Measurements from ENCODE around the gene SPINK4.

The SPINK4 gene

GRCh38 chr9:33228606-33229005 lies 11.4 kb upstream of the SPINK4 start:
- in situ Hi-C loops (cut with MboI; ENCODE audit: low sequenced_read_pairs), result loop anchor here (5.0 kb wide), 1 partner anchor 146 kb away; no protein-coding TSS in a partner anchor

DNA sequence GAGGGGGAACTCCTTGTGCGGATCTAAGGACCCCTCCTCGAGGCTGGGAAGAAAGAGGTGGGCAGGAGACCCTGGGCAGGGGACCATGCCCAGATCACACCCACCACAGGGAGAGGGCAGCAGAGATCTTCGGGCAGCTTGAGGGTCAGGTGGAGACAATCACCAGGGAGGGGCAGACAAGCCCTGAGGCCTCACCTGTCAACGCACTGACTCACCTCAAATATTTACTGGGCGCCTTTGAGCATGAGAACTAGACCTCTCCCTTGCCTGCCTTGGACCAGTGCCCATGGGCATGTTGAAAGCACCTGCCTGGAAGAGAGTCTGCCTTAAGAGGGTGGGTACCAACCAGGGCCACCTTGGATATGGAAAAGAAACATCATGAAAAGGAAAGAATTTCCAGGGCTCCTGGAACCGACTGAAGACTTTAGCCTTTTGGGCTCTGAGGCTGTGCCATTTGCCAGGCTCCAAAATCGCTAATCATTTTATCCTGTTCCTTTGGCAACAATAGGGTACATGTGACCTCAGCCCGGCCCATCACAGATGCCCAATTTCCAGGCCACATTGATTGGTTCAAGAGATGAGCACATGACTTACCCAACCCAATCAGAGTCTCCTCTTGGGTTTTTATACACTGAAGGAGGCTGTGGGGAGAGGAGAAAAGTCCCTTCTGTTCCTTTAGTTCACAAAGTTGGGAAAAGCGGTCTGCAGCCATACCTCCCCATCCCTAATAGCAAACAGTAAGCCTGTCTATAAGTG lies 10.4 kb upstream of the SPINK4 start:
- in situ Hi-C loops (cut with MboI; ENCODE audit: low sequenced_read_pairs), result loop anchor here (5.0 kb wide), 1 partner anchor 147 kb away; no protein-coding TSS in a partner anchor

GRCh38 chr9:33230756-33231622 lies 9.0 kb upstream of the SPINK4 start:
- in situ Hi-C loops (cut with MboI; ENCODE audit: low sequenced_read_pairs), result no loop called here

DNA sequence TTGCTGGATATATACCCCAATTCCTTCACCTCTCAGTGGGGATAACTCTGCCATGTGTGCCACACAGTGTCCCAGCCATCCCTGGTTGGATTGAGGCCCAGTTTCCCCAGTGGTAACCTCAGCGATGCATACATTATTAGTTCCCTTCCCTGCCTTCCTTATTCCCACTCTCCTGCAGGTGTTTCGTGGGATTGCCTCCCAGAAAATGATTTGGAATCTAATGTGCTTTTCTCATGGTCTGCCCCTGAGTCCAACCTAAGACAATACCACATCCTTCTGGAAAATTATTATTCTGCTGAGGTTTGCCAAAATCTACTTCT lies 8.4 kb upstream of the SPINK4 start:
- in situ Hi-C loops (cut with MboI; ENCODE audit: low sequenced_read_pairs), result no loop called here

- in situ Hi-C loops (cut with MboI; ENCODE audit: low sequenced_read_pairs), result no loop called here
Measured at GRCh38 chr9:33232815-33233214, 7.2 kb upstream of the SPINK4 start.

DNA sequence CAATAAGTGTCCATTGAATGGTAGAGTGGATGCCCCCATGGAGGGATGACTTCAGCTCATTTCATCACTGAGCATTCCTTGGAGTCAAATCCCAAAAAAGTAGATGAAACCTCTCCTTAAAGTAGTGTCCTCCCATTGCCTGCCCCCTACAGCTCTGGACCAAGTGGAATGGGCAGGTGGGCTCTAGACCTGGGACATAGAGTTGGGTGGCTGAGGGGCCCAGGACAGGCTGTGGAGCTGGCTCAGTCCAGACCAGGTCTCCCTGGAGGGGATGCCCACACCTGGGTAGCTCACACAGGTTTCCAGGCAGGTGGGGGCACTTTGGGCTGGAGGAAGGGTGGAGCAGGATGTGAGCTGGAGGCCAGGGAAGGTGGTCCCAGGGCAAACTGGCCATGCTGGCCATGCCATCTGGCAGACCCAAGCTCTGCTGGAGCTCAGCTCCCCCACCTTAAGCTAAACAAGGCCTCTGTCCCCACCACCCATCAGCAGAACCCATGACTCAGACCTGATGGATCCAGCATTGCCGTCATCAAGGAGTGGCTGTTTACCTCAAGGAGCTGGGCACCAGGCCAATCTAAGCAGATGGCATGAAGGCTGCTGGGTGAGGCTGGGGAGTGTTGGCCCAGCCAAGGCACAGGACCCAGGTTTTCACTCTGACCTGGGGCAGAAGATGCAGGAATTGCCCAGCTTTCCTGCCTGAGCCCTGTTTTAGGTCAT lies 6.2 kb upstream of the SPINK4 start:
- in situ Hi-C loops (cut with MboI; ENCODE audit: low sequenced_read_pairs), result no loop called here

- in situ Hi-C loops (cut with MboI; ENCODE audit: low sequenced_read_pairs), result no loop called here
Measured at GRCh38 chr9:33234511-33235467, 5.2 kb upstream of the SPINK4 start.

- in situ Hi-C loops (cut with MboI; ENCODE audit: low sequenced_read_pairs), result no loop called here
Measured at GRCh38 chr9:33236571-33236970, 3.4 kb upstream of the SPINK4 start.

- in situ Hi-C loops (cut with MboI; ENCODE audit: low sequenced_read_pairs), result no loop called here
Measured at GRCh38 chr9:33241298-33241697, 1.3 kb downstream of the SPINK4 start.

- in situ Hi-C loops (cut with MboI; ENCODE audit: low sequenced_read_pairs), result no loop called here
Measured at GRCh38 chr9:33242609-33243134, 2.7 kb downstream of the SPINK4 start.

GRCh38 chr9:33244137-33244784 lies 4.3 kb downstream of the SPINK4 start:
- in situ Hi-C loops (cut with MboI; ENCODE audit: low sequenced_read_pairs), result no loop called here

DNA sequence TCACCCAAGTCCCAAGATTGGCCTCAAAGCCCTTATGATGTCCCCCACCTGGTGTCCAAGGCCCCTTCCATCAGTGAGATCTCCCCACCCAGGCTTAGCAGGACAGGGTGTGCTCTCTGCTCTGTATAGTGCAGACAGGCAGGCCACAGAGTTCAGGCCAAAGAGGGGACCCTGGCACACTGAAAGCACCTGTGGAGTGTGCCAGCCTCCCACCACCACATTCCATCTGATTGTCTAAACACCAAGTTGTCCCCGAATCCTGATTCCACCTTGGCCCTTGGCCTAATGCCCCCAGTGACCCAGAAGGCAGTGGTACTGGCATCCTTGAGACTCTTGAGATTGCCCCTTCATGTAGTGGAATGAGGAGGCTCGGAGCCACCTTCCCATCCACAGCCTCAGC lies 5.4 kb downstream of the SPINK4 start:
- in situ Hi-C loops (cut with MboI; ENCODE audit: low sequenced_read_pairs), result no loop called here

DNA sequence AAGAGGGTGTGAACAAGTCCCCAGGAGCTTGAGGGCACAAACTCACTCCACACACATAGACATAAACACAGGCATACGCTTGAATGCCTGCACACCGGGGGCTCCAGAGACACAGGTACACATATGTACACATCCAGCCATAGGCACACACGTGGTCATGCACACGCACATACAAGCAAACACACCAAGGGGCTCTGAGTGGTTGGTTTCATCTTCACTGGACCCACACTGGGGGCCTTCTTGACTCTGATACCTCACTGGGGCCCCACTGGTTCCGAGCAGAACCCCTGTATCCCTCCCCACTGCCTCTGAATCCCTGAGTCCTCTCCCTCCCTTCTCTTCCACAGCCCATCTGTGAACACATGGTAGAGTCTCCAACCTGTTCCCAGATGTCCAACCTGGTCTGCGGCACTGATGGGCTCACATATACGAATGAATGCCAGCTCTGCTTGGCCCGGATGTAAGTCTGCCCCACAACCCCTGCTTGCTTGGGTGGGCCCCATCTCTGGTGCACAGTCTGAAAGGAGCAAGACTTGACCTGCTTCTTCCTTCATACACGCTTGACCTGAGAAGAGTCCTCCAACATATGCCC lies 6.4 kb downstream of the SPINK4 start:
- in situ Hi-C loops (cut with MboI; ENCODE audit: low sequenced_read_pairs), result no loop called here

- in situ Hi-C loops (cut with MboI; ENCODE audit: low sequenced_read_pairs), result no loop called here
Measured at GRCh38 chr9:33248606-33249005, 8.6 kb downstream of the SPINK4 start.

DNA sequence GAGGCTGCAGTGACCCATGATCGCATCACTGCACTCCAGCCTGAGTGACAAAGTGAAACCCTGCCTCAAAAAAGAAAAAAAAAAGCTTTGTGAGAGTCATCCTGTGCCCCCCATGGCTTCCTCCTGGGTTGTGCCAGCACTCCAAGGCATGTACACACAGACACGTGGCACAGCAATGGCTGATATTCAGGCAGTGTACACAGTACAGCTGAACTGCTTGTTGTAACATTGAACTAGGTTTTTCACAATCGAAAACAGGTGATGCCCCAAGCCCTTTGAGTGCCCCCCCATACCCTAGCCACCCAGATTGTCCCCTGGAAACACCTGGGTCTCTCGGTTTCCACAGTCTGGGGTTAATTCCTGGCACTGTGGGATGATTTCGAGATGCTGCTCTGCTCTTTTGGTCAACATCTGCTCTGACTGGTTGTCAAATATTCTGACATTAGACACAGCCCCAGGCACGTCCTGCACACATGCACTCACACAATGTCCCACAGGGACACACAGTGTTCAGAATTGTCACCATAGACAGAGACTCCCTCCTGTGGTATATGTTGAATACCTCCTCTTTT lies 9.2 kb downstream of the SPINK4 start:
- in situ Hi-C loops (cut with MboI; ENCODE audit: low sequenced_read_pairs), result no loop called here

GRCh38 chr9:33249983-33250382 lies 10.0 kb downstream of the SPINK4 start:
- in situ Hi-C loops (cut with MboI; ENCODE audit: low sequenced_read_pairs), result no loop called here

GRCh38 chr9:33250458-33250995 lies 10.6 kb downstream of the SPINK4 start:
- in situ Hi-C loops (cut with MboI; ENCODE audit: low sequenced_read_pairs), result no loop called here

DNA sequence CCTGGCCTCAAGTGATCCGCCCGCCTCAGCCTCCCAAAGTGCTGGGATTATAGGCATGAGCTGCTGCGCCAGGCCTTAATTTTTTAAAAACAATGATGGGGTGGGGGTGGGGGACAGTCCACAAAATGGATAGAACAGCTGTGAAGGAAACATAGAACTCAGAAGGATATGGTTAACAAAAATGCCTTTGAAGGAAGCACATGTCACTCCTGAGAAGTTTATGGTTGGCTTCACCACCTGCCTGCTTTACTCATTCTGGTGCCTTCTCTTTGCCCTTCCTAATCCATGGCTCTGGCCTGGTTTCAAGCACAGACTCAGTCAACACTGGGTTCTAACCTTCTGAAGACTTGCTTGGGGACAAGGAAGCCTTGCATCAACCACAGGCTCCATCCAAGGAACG lies 14.2 kb downstream of the SPINK4 start:
- in situ Hi-C loops (cut with MboI; ENCODE audit: low sequenced_read_pairs), result no loop called here

- in situ Hi-C loops (cut with MboI; ENCODE audit: low sequenced_read_pairs), result no loop called here
Measured at GRCh38 chr9:33255014-33255413, 15.0 kb downstream of the SPINK4 start.
